ENCODE measurements around the gene MOB3A. TPM values are rescaled to one million over a fixed set of nuclear protein-coding genes. Genes with fewer than 3 reads are reported as not detected.
A peak's percentile ranks its signal among the peaks of the same experiment; 100 is the strongest.
"Not testable (repeated sequence)": the region's sequence is repeated elsewhere in the genome, so short reads cannot be mapped to it uniquely, and the experiment has no call there.

MOB3A gene
- total and polyA plus RNA-seq, 10 of the 15 experiments (the other 5 are each of a cell fraction or from before 2014, with no cell fraction given), result 7.5 to 229 (median 79.4) TPM

- no peak for TF ChIP-seq ATF7 (IDR thresholded peaks at IDR 0.05; ENCODE audit: low read depth)
- peak; percentile 27; the same call in 1 of the 2 replicates for TF ChIP-seq CREB1 (IDR thresholded peaks at IDR 0.05; ENCODE audit: low read depth)
- no peak for TF ChIP-seq IRF4 (IDR thresholded peaks at IDR 0.05; ENCODE audit: low read depth, low read length)
- no peak for TF ChIP-seq SREBF1 (IDR thresholded peaks at IDR 0.05; ENCODE audit: low read length)
- TF ChIP-seq, protein P1, sequence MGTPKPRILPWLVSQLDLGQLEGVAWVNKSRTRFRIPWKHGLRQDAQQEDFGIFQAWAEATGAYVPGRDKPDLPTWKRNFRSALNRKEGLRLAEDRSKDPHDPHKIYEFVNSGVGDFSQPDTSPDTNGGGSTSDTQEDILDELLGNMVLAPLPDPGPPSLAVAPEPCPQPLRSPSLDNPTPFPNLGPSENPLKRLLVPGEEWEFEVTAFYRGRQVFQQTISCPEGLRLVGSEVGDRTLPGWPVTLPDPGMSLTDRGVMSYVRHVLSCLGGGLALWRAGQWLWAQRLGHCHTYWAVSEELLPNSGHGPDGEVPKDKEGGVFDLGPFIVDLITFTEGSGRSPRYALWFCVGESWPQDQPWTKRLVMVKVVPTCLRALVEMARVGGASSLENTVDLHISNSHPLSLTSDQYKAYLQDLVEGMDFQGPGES (IDR thresholded peaks at IDR 0.05), result no peak
- TF ChIP-seq CBX5 (IDR thresholded peaks at IDR 0.05; ENCODE audit: low read depth), result no peak
Observed at GRCh38 chr19:2087621-2088100, 8.5 kb downstream of the MOB3A start (continued).

DNA sequence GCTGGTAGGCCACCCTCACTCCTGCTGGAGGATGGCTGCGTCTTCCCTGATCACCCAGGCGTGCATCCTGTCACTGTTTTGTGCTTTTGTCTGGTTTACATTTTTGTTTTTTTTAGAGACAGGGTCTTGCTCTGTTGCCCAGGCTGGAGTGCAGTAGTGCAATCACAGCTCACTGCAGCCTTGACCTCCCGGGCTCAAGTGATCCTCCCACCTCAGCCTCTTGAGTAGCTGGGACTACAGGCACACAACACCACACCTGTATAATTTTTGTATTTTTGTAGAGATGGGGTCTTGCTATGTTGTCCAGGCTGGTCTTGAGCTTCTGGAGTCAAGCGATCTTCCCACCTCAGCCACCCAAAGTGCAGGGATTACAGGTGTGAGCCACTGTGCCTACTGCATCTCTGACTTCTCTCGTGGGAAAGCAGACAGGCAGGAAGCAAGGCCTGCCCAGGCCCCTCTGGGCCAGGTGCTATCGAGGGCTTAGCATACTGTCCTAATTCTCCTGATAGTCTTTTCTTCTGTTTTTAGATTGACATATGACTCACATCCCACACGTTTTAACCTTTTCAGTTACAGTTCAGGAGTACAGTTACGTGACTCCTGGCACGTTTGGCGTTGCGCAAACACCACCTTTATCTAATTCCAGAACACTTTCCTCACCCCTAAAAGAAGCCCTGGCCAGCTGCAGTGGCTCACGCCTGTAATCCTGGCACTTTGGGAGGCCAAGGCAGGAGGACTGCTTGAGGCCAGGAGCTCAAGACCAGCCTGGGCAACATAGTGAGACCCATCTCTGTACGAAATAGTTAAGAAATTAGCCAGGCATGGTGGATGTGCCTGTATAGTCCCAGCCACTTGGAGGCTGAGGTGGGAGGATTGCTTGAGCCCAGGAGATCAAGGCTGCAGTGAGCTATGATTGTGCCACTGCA lies 9.2 kb downstream of the MOB3A start:
- Histone ChIP-seq H3K9ac (ENCODE audit: control insufficient read depth, insufficient read depth, low read length) (peak overlapping the region; percentile 79), H3K79me2 (ENCODE audit: control insufficient read depth, insufficient read depth, low read length) (peaks cover 77% of the 10 kb centered on the region), H3K27ac (ENCODE audit: control insufficient read depth, insufficient read depth) (peak overlapping the region; percentile 93), H3K4me1 (ENCODE audit: control insufficient read depth, insufficient read depth, low read length) (peaks cover 45% of the 10 kb centered on the region), H3K4me2 (ENCODE audit: control insufficient read depth, insufficient read depth) (peak overlapping the region; percentile 36), H3K4me3 (peak overlapping the region; percentile 20; the same call in 1 of the 2 replicates)
- RAD21 ChIA-PET (ENCODE audit: unreplicated experiment), result interaction anchor here (0.6 to 2.1 kb wide), 9 partner anchors 9 to 190 kb away, joined by 3 to 5 read pairs (median 4); partner anchors contain the start of gene AP3D1
- DNase-seq (ENCODE audit: low read depth, low spot score) (peak; percentile 91), ATAC-seq (peak; percentile 2)
- H4K20me1 ChIP-seq (ENCODE audit: control insufficient read depth, insufficient read depth); H3K27me3 ChIP-seq (replicated peaks in 1 of 2; ENCODE audit: control insufficient read depth in 2 of 2, insufficient read depth in 2 of 2, low read length in 1 of 2); H2AFZ ChIP-seq (ENCODE audit: control insufficient read depth, low read depth, low read length); FAIRE-seq; BruUV-seq (replicated peaks); H3K9me3 ChIP-seq (replicated peaks; ENCODE audit: control insufficient read depth, insufficient read depth, low read length); H3K36me3 ChIP-seq (ENCODE audit: control insufficient read depth in 2 of 2, insufficient read depth in 2 of 2, low read length in 1 of 2): not testable (repeated sequence)
- in situ Hi-C loops (cut with MboI), result loop anchor here (10.0 kb wide), 1 partner anchor 822 kb away; the partner anchor contains the start of gene CIRBP
- SMC1A ChIA-PET (ENCODE audit: uncharacterized antibody, unreplicated experiment), result interaction anchor here (0.6 to 2.2 kb wide), 3 partner anchors 35 to 366 kb away, joined by 3 to 12 read pairs (median 3); no protein-coding TSS in a partner anchor
- CTCF ChIA-PET, result interaction anchor here (0.9 to 1.9 kb wide), 10 partner anchors 10 to 157 kb away, joined by 3 to 7 read pairs (median 3); no protein-coding TSS in a partner anchor
- 2% methylated on average over 13 of the region's 13 CpGs for WGBS (ENCODE audit: insufficient coverage, insufficient replicate concordance, low lambda C conversion rate, missing lambda C conversion rate)
- intact Hi-C loops (cut with micrococcal nuclease; ENCODE audit: unreplicated experiment), result loop anchor here (5.0 kb wide), 2 partner anchors 80 to 535 kb away; no protein-coding TSS in a partner anchor
- POLR2A ChIA-PET, result interaction anchor here (0.6 to 3.8 kb wide), 6 partner anchors 25 to 521 kb away, joined by 3 to 38 read pairs (median 5); partner anchors contain the start of gene MKNK2
- TF ChIP-seq CREB1 (IDR thresholded peaks at IDR 0.05; ENCODE audit: low read depth) (peak; percentile 50; the same call in 1 of the 2 replicates), EED (IDR thresholded peaks at IDR 0.05; ENCODE audit: low read depth) (peak; percentile 41), CREM (IDR thresholded peaks at IDR 0.05; ENCODE audit: low read depth) (peak; percentile 41; the same call in 1 of the 2 replicates), IKZF1 (conservative IDR thresholded peaks at IDR 0.05) (peak; percentile 48; the same call in 1 of the 2 replicates), MTA3 (IDR thresholded peaks at IDR 0.05; ENCODE audit: borderline replicate concordance, low read length) (peak; percentile 21), HDGF (IDR thresholded peaks at IDR 0.05) (peak; percentile 92), EP300 (IDR thresholded peaks at IDR 0.05; ENCODE audit: borderline replicate concordance in 1 of 2, control insufficient read depth in 1 of 2, low read depth in 2 of 2, low read length in 2 of 2) (peak in 1 of 2 experiments; percentile 65; a peak in 1 of 4 replicates), ATF7 (IDR thresholded peaks at IDR 0.05; ENCODE audit: low read depth) (peak; percentile 49; the same call in 1 of the 2 replicates), RELB (IDR thresholded peaks at IDR 0.05; ENCODE audit: low read depth) (0 out of 2 replicates have a peak, but pooled peaks have one; percentile 55), POLR2AphosphoS5 (IDR thresholded peaks at IDR 0.05; ENCODE audit: low read length) (0 out of 2 replicates have a peak, but pooled peaks have one; percentile 70), NBN (IDR thresholded peaks at IDR 0.05) (peak; percentile 69), DPF2 (IDR thresholded peaks at IDR 0.05) (peak; percentile 34)
- TF ChIP-seq, protein P2, sequence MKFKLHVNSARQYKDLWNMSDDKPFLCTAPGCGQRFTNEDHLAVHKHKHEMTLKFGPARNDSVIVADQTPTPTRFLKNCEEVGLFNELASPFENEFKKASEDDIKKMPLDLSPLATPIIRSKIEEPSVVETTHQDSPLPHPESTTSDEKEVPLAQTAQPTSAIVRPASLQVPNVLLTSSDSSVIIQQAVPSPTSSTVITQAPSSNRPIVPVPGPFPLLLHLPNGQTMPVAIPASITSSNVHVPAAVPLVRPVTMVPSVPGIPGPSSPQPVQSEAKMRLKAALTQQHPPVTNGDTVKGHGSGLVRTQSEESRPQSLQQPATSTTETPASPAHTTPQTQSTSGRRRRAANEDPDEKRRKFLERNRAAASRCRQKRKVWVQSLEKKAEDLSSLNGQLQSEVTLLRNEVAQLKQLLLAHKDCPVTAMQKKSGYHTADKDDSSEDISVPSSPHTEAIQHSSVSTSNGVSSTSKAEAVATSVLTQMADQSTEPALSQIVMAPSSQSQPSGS (IDR thresholded peaks at IDR 0.05; ENCODE audit: low read length), result peak; percentile 54

Measured in GM12878 (cell line).